ENCODE results near the gene ARF4. TPM values are rescaled to one million over a fixed set of nuclear protein-coding genes. Genes with fewer than 3 reads are reported as not detected.

Gene ARF4
- total and polyA plus RNA-seq, 2 of the 4 experiments (the other 2 are of a cell fraction) = 172 to 412 TPM

- peak; percentile 99 for TF ChIP-seq POLR2A (IDR thresholded peaks at IDR 0.05; ENCODE audit: low read depth, low read length)
- peak; percentile 77; the same call in 1 of the 2 replicates for TF ChIP-seq ELK1 (IDR thresholded peaks at IDR 0.05; ENCODE audit: borderline replicate concordance, low read depth, low read length)
- TF ChIP-seq CEBPB (IDR thresholded peaks at IDR 0.05; ENCODE audit: low read depth, low read length) = no peak
Measured at GRCh38 chr3:57597127-57597923, at the start of gene ARF4 (continued).

- H3K4me1 ChIP-seq (ENCODE audit: control insufficient read depth, insufficient read depth, low read length) = no peaks in the 10 kb centered on the region
- H3K4me2 ChIP-seq (ENCODE audit: low read depth, low read length) = no peak overlapping the region
- no peak overlapping the region for H3K9ac ChIP-seq (ENCODE audit: low read depth, low read length)
- ChIA-PET POLR2A (ENCODE audit: unreplicated experiment) (no interaction called here), CTCF (no interaction called here)
- no peak overlapping the region for H2AFZ ChIP-seq (replicated peaks; ENCODE audit: low read length, poor library complexity)
- H2AK5ac ChIP-seq (ENCODE audit: low read depth, low read length) = no peak overlapping the region
- dilution Hi-C loops (cut with HindIII; ENCODE audit: low sequenced_read_pairs, unreplicated experiment) = no loop called here
- no peak overlapping the region for H3K4ac ChIP-seq (ENCODE audit: low read depth, low read length)
- H3K14ac ChIP-seq (replicated peaks; ENCODE audit: low read depth, low read length) = no peak overlapping the region
- no peaks in the 10 kb centered on the region for H3K27me3 ChIP-seq (ENCODE audit: control insufficient read depth, insufficient read depth, low read length)
- H2BK15ac ChIP-seq (ENCODE audit: low read depth, low read length) = no peak overlapping the region
- DNase-seq (peak; percentile 27), ATAC-seq (ENCODE audit: low read depth) (peak; percentile 51; the same call in 1 of the 2 replicates)
- H3K27ac ChIP-seq (ENCODE audit: insufficient read depth, low read length) = no peak overlapping the region
- H2AK9ac ChIP-seq (replicated peaks; ENCODE audit: low read depth, low read length, poor library complexity) = no peak overlapping the region
- H3K9me1 ChIP-seq (ENCODE audit: insufficient read depth, low read length) = peaks cover 5% of the 10 kb centered on the region
- no CpG with 5 or more reads among the region's 2 CpGs for WGBS, 2 experiments (ENCODE audit: extremely low coverage in 2 of 2, insufficient read length in 1 of 2)
- H3K56ac ChIP-seq (ENCODE audit: extremely low read depth, insufficient read depth, low read length) = no peak overlapping the region
- in situ Hi-C loops (cut with MboI; ENCODE audit: low sequenced_read_pairs) = no loop called here
- no peak overlapping the region for H3K18ac ChIP-seq (ENCODE audit: low read depth, low read length)
- peaks cover 6% of the 10 kb centered on the region; the same call in 1 of the 2 replicates for H4K20me1 ChIP-seq (ENCODE audit: insufficient read depth, low read length)
- no peak for TF ChIP-seq POLR2A (IDR thresholded peaks at IDR 0.05; ENCODE audit: low read depth, low read length)
- TF ChIP-seq CHD1 (IDR thresholded peaks at IDR 0.05; ENCODE audit: low read depth, low read length) = no peak
- 0 out of 2 replicates have a peak, but pooled peaks have one; percentile 17 for TF ChIP-seq SMC3 (IDR thresholded peaks at IDR 0.05; ENCODE audit: low read depth, low read length)
- peak; percentile 30; the same call in 1 of the 2 replicates for TF ChIP-seq RAD21 (IDR thresholded peaks at IDR 0.05; ENCODE audit: low read length)
- peak; percentile 18; the same call in 1 of the 2 replicates for TF ChIP-seq CTCF (conservative IDR thresholded peaks at IDR 0.05; ENCODE audit: low read depth, low read length)
- no peak for TF ChIP-seq USF2 (IDR thresholded peaks at IDR 0.05; ENCODE audit: low read depth, low read length)
- peaks cover 5 to 9% of the 10 kb centered on the region in 2 experiments; a peak in 3 of 4 replicates for H3K79me1 ChIP-seq (ENCODE audit: low read depth in 1 of 2, low read length in 2 of 2)
- BruUV-seq (replicated peaks) = no TSS peak
- no peak overlapping the region for H3K4me3 ChIP-seq (ENCODE audit: insufficient read depth, low read depth, low read length)
- no peak overlapping the region for H2BK20ac ChIP-seq (ENCODE audit: low read depth, low read length)
- no peak overlapping the region for H2BK120ac ChIP-seq (ENCODE audit: low read depth, low read length)
- H3K9me3 ChIP-seq (ENCODE audit: control insufficient read depth, insufficient read depth, low read length) = peaks cover 3% of the 10 kb centered on the region; the same call in 1 of the 2 replicates
- no peak overlapping the region for H4K91ac ChIP-seq (ENCODE audit: insufficient read depth, low read depth, low read length)
- H4K5ac ChIP-seq (ENCODE audit: low read depth, low read length) = no peak overlapping the region
- no peak overlapping the region for H3K23ac ChIP-seq (ENCODE audit: low read depth, low read length)
- H2BK5ac ChIP-seq (ENCODE audit: low read depth, low read length, poor library complexity, severe bottlenecking) = no peak overlapping the region
- intact Hi-C loops (cut with micrococcal nuclease) = no loop called here
- H3K36me3 ChIP-seq (ENCODE audit: control insufficient read depth, insufficient read depth, low read length) = peaks cover 14% of the 10 kb centered on the region
- H4K8ac ChIP-seq (ENCODE audit: low read depth in 2 of 2, low read length in 2 of 2) = no peak overlapping the region
Measured at GRCh38 chr3:57646723-57647122, 49.6 kb upstream of the ARF4 start.

Data from IMR-90 (cell line).